Trophoblast cell (in vitro differentiated cells and primary cell): Measurements from ENCODE around the gene SGMS1.
"Not testable (repeated sequence)": the region's sequence is repeated elsewhere in the genome, so short reads cannot be mapped to it uniquely, and the experiment has no call there.

ENCODE experiments used
- DNase-seq, 2 donors: peaks; one replicate each; pipeline ENCODE4 v3.0.0-alpha.2; 2016
- H2AFZ ChIP-seq: 2 replicates; pipeline ENCODE4 v1.6.1; 2013; ENCODE audit warnings: low read length, moderate library complexity, mild to moderate bottlenecking; ENCODE audit not compliant: insufficient read depth, poor library complexity
- H2AK5ac ChIP-seq: 2 replicates; pipeline ENCODE4 v1.6.1; 2013; ENCODE audit warnings: mild to moderate bottlenecking, low read length
- H2BK120ac ChIP-seq: 2 replicates; pipeline ENCODE4 v1.6.1; 2013; ENCODE audit warnings: low read length, mild to moderate bottlenecking, moderate library complexity; ENCODE audit not compliant: insufficient read depth, poor library complexity
- H2BK12ac ChIP-seq: 2 replicates; pipeline ENCODE4 v1.6.1; 2013; ENCODE audit warnings: mild to moderate bottlenecking, low read length, moderate library complexity
- H2BK5ac ChIP-seq: 2 replicates; pipeline ENCODE4 v1.6.1; 2013; ENCODE audit warnings: low read length, low read depth, moderate library complexity, mild to moderate bottlenecking; ENCODE audit not compliant: poor library complexity
- H3K14ac ChIP-seq: 2 replicates; pipeline ENCODE4 v1.6.1; 2013; ENCODE audit warnings: mild to moderate bottlenecking, low read length
- H3K18ac ChIP-seq: 2 replicates; pipeline ENCODE4 v1.6.1; 2013; ENCODE audit warnings: mild to moderate bottlenecking, low read length
- H3K23ac ChIP-seq: 2 replicates; pipeline ENCODE4 v1.6.1; 2013; ENCODE audit warnings: low read length
- H3K27ac ChIP-seq: 2 replicates; pipeline ENCODE4 v1.5.1; 2013; ENCODE audit warnings: low read depth, mild to moderate bottlenecking, inconsistent platforms, low read length, moderate library complexity
- H3K27me3 ChIP-seq: 2 replicates; pipeline ENCODE4 v1.6.1; 2013; ENCODE audit warnings: inconsistent platforms, mild to moderate bottlenecking, low read length, moderate library complexity; ENCODE audit not compliant: insufficient read depth
- H3K36me3 ChIP-seq, 2 experiments: 1 replicate in 1 of 2; 2 replicates in 1 of 2; pipeline ENCODE4 v1.6.1; 2013; ENCODE audit warnings: low read length in 2 of 2, mild to moderate bottlenecking in 2 of 2, moderate library complexity in 1 of 2; ENCODE audit not compliant: insufficient read depth in 2 of 2, control insufficient read depth in 1 of 2
- H3K4ac ChIP-seq: 2 replicates; pipeline ENCODE4 v1.6.1; 2013; ENCODE audit warnings: low read depth, mild to moderate bottlenecking, low read length, moderate library complexity
- H3K4me1 ChIP-seq, 2 experiments: 1 replicate in 1 of 2; 2 replicates in 1 of 2; pipeline ENCODE4 v1.6.1; 2013; ENCODE audit warnings: low read length in 2 of 2, mild to moderate bottlenecking in 2 of 2, moderate library complexity in 1 of 2; ENCODE audit not compliant: insufficient read depth in 2 of 2, control insufficient read depth in 1 of 2
- H3K4me2 ChIP-seq: 2 replicates; pipeline ENCODE4 v1.6.1; 2013; ENCODE audit warnings: inconsistent platforms, mild to moderate bottlenecking, low read length, moderate library complexity
- H3K4me3 ChIP-seq: 2 replicates; pipeline ENCODE4 v1.5.1; 2013; ENCODE audit warnings: mild to moderate bottlenecking, low read depth, low read length, inconsistent platforms
- H3K79me1 ChIP-seq: one replicate; pipeline ENCODE4 v1.6.1; 2013; ENCODE audit warnings: low read length
- H3K79me2 ChIP-seq: 2 replicates; pipeline ENCODE4 v1.6.1; 2013; ENCODE audit warnings: low read length, mild to moderate bottlenecking; ENCODE audit not compliant: control insufficient read depth, insufficient read depth, poor library complexity
- H3K9ac ChIP-seq: 2 replicates; pipeline ENCODE4 v1.6.1; 2013; ENCODE audit warnings: mild to moderate bottlenecking, low read length
- H3K9me3 ChIP-seq: 2 replicates; pipeline ENCODE4 v1.6.1; 2013; ENCODE audit warnings: low read depth, mild to moderate bottlenecking, control low read depth, inconsistent platforms, low read length; ENCODE audit not compliant: insufficient read depth
- H4K12ac ChIP-seq: 2 replicates; pipeline ENCODE4 v1.6.1; 2013; ENCODE audit warnings: low read depth, mild to moderate bottlenecking, low read length, moderate library complexity
- H4K8ac ChIP-seq: 2 replicates; pipeline ENCODE4 v1.6.1; 2013; ENCODE audit warnings: low read depth, mild to moderate bottlenecking, low read length, moderate library complexity
- H4K91ac ChIP-seq: one replicate; pipeline ENCODE4 v1.6.1; 2013; ENCODE audit warnings: low read depth, mild to moderate bottlenecking, low read length, moderate library complexity
- WGBS: extraction: QIAGEN DNeasy Blood & Tissue Kit; methylation state at CpG from one replicate; pipeline ENCODE4 v1.1.7; 2013; ENCODE audit warnings: missing lambda C conversion rate; ENCODE audit not compliant: insufficient read length, insufficient coverage; ENCODE audit errors: extremely low coverage; 5-methylcytosine and 5-hydroxymethylcytosine counted together

Gene SGMS1

GRCh38 chr10:50445777-50446176 lies 178.0 kb downstream of the SGMS1 start:
- not testable (repeated sequence) for H4K12ac ChIP-seq, H3K27ac ChIP-seq, H3K18ac ChIP-seq, H2BK120ac ChIP-seq, H3K14ac ChIP-seq, H3K23ac ChIP-seq, DNase-seq, H4K8ac ChIP-seq, H2AFZ ChIP-seq, H3K79me1 ChIP-seq, H4K91ac ChIP-seq, H3K4me2 ChIP-seq, H2BK5ac ChIP-seq, H2BK12ac ChIP-seq, H3K27me3 ChIP-seq, H3K9ac ChIP-seq, H3K4me1 ChIP-seq, H3K4me3 ChIP-seq, H2AK5ac ChIP-seq, H3K79me2 ChIP-seq, H3K9me3 ChIP-seq, H3K4ac ChIP-seq, H3K36me3 ChIP-seq
- WGBS = no CpG with 5 or more reads among the region's 5 CpGs

DNA sequence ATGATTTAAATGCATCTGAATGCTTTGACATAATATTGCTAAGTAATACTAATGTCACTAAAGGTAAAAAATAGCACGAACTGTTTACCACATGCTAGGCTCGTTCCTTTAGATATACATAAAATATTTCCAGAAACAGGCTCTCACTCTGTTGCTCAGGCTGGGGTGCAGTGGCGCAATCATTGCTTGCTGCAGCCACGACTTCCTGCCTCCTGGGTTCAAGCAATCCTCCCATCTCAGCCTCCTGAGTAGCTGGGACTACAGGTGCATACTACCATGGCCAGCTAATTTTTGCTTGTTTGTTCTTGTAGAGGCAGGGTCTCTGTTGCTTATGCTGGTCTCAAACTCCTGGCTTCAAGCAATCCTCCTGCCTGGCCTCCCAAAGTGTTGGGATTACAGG lies 183.3 kb downstream of the SGMS1 start:
- Histone ChIP-seq H3K14ac (no peak overlapping the region), H4K91ac (no peak overlapping the region), H3K23ac (no peak overlapping the region), H2AFZ (no peak overlapping the region), H3K4me3 (no peak overlapping the region), H3K9me3 (no peaks in the 10 kb centered on the region), H3K79me2 (no peaks in the 10 kb centered on the region), H3K27ac (no peak overlapping the region), H2BK12ac (no peak overlapping the region), H3K18ac (no peak overlapping the region), H4K8ac (no peak overlapping the region), H3K79me1 (no peaks in the 10 kb centered on the region), H3K27me3 (no peaks in the 10 kb centered on the region), H3K36me3 (no peaks in the 10 kb centered on the region), H2BK5ac (no peak overlapping the region), H3K4me2 (no peak overlapping the region), H3K9ac (no peak overlapping the region), H2BK120ac (no peak overlapping the region), H3K4ac (no peak overlapping the region), H4K12ac (no peak overlapping the region), H3K4me1 (no peaks in the 10 kb centered on the region), H2AK5ac (no peak overlapping the region)
- no peak for DNase-seq
- whole genome bisulfite sequencing = no CpG with 5 or more reads among the region's 4 CpGs

DNA sequence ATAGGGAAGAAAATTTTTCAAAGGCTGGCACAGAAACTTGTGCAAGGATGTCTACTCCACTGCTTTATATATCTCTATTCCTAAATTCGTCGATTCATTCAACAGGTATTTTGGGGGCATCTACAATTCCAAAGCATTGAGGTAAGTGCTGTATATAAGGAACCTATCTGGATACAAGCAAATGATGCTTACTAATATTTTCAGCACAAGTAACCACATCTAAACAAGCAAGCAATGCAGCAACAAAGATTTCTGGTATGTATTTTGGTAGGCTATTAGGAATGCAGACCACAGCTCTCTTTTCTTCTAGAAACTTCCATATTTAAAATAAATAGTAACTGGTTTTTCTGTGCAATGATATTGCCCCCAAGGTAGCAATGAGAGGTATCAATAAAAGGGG lies 183.9 kb downstream of the SGMS1 start:
- H3K9me3 ChIP-seq = no peaks in the 10 kb centered on the region
- no peak overlapping the region for H3K14ac ChIP-seq
- H3K23ac ChIP-seq = no peak overlapping the region
- H4K91ac ChIP-seq = no peak overlapping the region
- H2AK5ac ChIP-seq = no peak overlapping the region
- H4K12ac ChIP-seq = no peak overlapping the region
- no peak overlapping the region for H2BK120ac ChIP-seq
- H3K79me1 ChIP-seq = no peaks in the 10 kb centered on the region
- no peak overlapping the region for H3K4me3 ChIP-seq
- H3K79me2 ChIP-seq = no peaks in the 10 kb centered on the region
- no peak overlapping the region for H3K9ac ChIP-seq
- H3K4me1 ChIP-seq = no peaks in the 10 kb centered on the region
- no peak overlapping the region for H2BK5ac ChIP-seq
- no peak overlapping the region for H3K18ac ChIP-seq
- no peak overlapping the region for H3K4ac ChIP-seq
- no peaks in the 10 kb centered on the region for H3K36me3 ChIP-seq
- no peak for DNase-seq
- no peak overlapping the region for H3K4me2 ChIP-seq
- H2AFZ ChIP-seq = no peak overlapping the region
- H3K27ac ChIP-seq = no peak overlapping the region
- H3K27me3 ChIP-seq = no peaks in the 10 kb centered on the region
- no peak overlapping the region for H4K8ac ChIP-seq
- WGBS = no CpG with 5 or more reads among the region's 2 CpGs
- H2BK12ac ChIP-seq = no peak overlapping the region

DNA sequence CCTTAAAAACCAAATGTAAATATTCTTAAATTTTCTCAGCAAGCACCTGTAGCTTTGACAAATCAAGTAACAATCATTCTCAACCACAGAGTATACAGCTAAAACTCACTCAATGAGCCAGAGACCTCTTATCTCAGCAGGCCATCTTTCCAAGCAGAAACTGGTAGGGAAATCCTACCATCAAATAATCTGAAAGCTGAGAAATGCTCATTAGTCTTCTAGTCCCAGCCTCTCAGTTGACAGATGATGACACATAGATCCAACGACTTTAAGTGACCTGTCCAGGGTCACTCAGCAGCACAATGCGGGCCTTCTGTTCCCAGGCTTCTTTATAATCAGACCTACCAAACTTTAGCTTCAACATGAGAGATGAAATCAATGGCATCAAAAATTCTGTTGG lies 184.6 kb downstream of the SGMS1 start:
- DNase-seq = no peak

More for the DNA sequence above, 184.6 kb downstream of the SGMS1 start:
- WGBS = no CpG with 5 or more reads among the region's 2 CpGs
- Histone ChIP-seq H3K4me2 (no peak overlapping the region), H3K79me2 (no peaks in the 10 kb centered on the region), H3K4me3 (no peak overlapping the region), H3K18ac (no peak overlapping the region), H3K23ac (no peak overlapping the region), H3K79me1 (no peaks in the 10 kb centered on the region), H4K12ac (no peak overlapping the region), H2BK5ac (no peak overlapping the region), H3K9me3 (no peaks in the 10 kb centered on the region), H3K14ac (no peak overlapping the region), H3K36me3 (no peaks in the 10 kb centered on the region), H2BK120ac (no peak overlapping the region), H3K9ac (no peak overlapping the region), H3K4me1 (no peaks in the 10 kb centered on the region), H2BK12ac (no peak overlapping the region), H4K8ac (no peak overlapping the region), H4K91ac (no peak overlapping the region), H3K27me3 (no peaks in the 10 kb centered on the region), H3K27ac (no peak overlapping the region), H3K4ac (no peak overlapping the region), H2AFZ (no peak overlapping the region), H2AK5ac (no peak overlapping the region)
